Measurements from ENCODE around the gene TRIP13. TPM values are rescaled to one million over a fixed set of nuclear protein-coding genes. Genes with fewer than 3 reads are reported as not detected.
"Not testable (repeated sequence)": the region's sequence is repeated elsewhere in the genome, so short reads cannot be mapped to it uniquely, and the experiment has no call there.

TRIP13 gene
- total RNA-seq, 1 experiment from 2014 or later, result 60.2 TPM

DNA sequence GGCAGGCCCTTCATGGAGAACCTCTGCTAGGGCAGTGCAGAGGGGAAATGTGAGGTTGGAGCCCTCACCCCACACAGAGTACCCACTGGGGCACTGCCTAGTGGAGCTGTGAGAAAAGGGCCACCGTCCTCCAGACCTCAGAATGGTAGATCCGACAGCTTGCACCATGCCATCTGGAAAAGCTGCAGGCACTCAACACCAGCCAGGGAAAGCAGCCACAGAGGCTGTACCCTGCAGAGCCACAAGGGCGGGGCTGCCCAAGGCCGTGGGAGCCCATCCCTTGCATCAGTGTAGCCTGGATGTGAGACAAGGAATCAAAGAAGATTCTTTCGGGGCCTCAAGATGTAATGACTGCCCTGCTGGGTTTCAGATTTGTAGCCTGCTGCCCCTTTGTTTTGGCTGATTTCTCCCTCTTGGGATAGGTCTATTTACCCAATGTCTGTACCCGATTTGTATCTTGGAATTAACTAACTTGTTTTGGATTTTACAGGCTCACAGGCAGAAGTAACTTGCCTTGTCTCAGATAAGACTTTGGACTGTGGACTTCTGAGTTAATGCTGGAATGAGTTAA lies 25.3 kb upstream of the TRIP13 start:
- in situ Hi-C loops (cut with HindIII; ENCODE audit: low pct_unique_long_range_greater_than_20kb, low sequenced_read_pairs), result no loop called here
- DNase-seq (ENCODE audit: low read depth), result no peak

DNA sequence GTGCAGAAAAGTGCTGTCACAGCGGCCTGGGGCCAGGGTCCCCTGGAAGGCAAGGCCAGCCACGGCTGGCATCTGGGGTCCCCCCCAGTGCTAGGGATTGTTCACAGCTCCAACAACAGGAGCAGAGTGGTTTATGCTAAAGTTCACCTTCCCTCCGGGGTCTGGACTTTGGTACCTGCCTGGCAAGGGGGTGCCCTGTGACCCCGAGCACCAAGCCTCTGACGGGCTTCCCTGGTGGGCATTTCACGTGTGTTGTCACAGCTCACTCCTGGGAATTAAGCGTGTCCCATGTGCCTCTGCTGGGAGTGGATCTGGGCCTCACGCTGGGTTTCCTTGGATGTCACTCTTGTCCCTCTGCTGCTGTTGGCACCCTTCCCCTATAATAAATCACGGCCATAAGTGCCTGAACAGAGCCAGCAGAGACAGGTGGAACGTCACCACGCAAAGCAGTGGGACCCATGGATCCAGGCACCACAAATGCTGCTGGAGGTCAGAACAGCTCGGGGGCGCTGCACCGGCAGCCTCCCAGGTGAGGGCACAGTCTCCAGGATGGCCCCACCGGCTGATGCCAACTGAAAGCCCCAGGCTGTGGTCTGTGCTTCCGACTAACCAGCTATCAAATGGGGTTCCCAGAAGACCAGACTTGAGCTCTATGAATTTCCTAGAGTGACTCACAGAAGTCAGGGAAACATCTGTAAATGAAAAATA lies 24.1 kb upstream of the TRIP13 start:
- in situ Hi-C loops (cut with HindIII; ENCODE audit: low pct_unique_long_range_greater_than_20kb, low sequenced_read_pairs), result no loop called here
- no peak for DNase-seq (ENCODE audit: low read depth)

- in situ Hi-C loops (cut with HindIII; ENCODE audit: low pct_unique_long_range_greater_than_20kb, low sequenced_read_pairs), result no loop called here
- no peak for DNase-seq (ENCODE audit: low read depth)
These were observed 21.7 kb upstream of the TRIP13 start for GRCh38 chr5:870956-871355.

GRCh38 chr5:871596-872298 lies 20.9 kb upstream of the TRIP13 start:
- DNase-seq (ENCODE audit: low read depth), result no peak
- in situ Hi-C loops (cut with HindIII; ENCODE audit: low pct_unique_long_range_greater_than_20kb, low sequenced_read_pairs), result no loop called here

DNA sequence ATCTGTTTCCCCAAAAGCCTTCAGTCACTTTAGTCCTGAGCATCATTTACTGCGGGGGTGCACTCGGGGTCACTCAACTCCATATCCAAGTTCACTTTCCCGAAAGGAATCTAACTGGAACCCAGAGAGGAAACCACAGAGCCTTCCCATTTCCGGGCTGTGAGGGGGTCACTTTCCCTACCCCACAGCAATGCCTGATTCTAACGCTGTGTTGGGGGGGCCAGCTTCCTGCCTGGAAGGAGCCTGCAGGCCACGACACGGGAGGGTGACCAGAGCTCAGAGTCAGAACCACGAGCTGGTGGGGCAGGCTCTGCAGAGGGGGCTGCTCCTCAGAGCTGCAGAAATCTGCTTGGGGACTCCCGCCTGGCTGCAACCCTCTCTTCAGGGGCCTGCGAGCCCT lies 20.4 kb upstream of the TRIP13 start:
- DNase-seq (ENCODE audit: low read depth), result no peak
- in situ Hi-C loops (cut with HindIII; ENCODE audit: low pct_unique_long_range_greater_than_20kb, low sequenced_read_pairs), result no loop called here

- no peak for DNase-seq (ENCODE audit: low read depth)
- in situ Hi-C loops (cut with HindIII; ENCODE audit: low pct_unique_long_range_greater_than_20kb, low sequenced_read_pairs), result no loop called here
These were observed 19.4 kb upstream of the TRIP13 start for GRCh38 chr5:873328-873727.

- DNase-seq (ENCODE audit: low read depth), result no peak
- in situ Hi-C loops (cut with HindIII; ENCODE audit: low pct_unique_long_range_greater_than_20kb, low sequenced_read_pairs), result no loop called here
These were observed 16.8 kb upstream of the TRIP13 start for GRCh38 chr5:875931-876330.

GRCh38 chr5:876398-877365 lies 16.0 kb upstream of the TRIP13 start:
- DNase-seq (ENCODE audit: low read depth), result no peak
- in situ Hi-C loops (cut with HindIII; ENCODE audit: low pct_unique_long_range_greater_than_20kb, low sequenced_read_pairs), result no loop called here

- DNase-seq (ENCODE audit: low read depth), result no peak
- in situ Hi-C loops (cut with HindIII; ENCODE audit: low pct_unique_long_range_greater_than_20kb, low sequenced_read_pairs), result no loop called here
These were observed 14.6 kb upstream of the TRIP13 start for GRCh38 chr5:878125-878524.

GRCh38 chr5:878677-879076 lies 14.0 kb upstream of the TRIP13 start:
- in situ Hi-C loops (cut with HindIII; ENCODE audit: low pct_unique_long_range_greater_than_20kb, low sequenced_read_pairs); DNase-seq (ENCODE audit: low read depth): not testable (repeated sequence)

GRCh38 chr5:880816-881550 lies 11.7 kb upstream of the TRIP13 start:
- no peak for DNase-seq (ENCODE audit: low read depth)
- in situ Hi-C loops (cut with HindIII; ENCODE audit: low pct_unique_long_range_greater_than_20kb, low sequenced_read_pairs), result no loop called here

DNA sequence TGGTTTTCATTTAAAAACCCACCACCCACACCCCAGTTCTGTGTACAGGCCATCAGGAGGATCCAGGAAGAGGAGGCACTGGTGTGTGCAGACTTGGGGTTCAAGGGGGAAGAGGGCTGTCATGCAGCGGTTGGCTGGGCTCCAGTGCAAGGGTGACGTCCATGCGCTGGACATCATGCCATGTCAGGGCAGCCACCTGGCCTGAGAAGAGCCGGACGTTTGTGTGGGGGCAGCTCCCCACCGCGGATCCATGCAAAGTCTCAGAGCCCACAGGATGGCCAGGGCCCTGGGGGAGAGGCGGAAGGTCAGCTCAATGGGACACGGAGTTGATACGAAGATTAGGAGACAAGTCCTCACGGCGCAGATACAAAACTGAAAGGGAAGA lies 11.1 kb upstream of the TRIP13 start:
- in situ Hi-C loops (cut with HindIII; ENCODE audit: low pct_unique_long_range_greater_than_20kb, low sequenced_read_pairs), result no loop called here
- no peak for DNase-seq (ENCODE audit: low read depth)

GRCh38 chr5:882253-883183 lies 10.2 kb upstream of the TRIP13 start:
- in situ Hi-C loops (cut with HindIII; ENCODE audit: low pct_unique_long_range_greater_than_20kb, low sequenced_read_pairs), result no loop called here

DNA sequence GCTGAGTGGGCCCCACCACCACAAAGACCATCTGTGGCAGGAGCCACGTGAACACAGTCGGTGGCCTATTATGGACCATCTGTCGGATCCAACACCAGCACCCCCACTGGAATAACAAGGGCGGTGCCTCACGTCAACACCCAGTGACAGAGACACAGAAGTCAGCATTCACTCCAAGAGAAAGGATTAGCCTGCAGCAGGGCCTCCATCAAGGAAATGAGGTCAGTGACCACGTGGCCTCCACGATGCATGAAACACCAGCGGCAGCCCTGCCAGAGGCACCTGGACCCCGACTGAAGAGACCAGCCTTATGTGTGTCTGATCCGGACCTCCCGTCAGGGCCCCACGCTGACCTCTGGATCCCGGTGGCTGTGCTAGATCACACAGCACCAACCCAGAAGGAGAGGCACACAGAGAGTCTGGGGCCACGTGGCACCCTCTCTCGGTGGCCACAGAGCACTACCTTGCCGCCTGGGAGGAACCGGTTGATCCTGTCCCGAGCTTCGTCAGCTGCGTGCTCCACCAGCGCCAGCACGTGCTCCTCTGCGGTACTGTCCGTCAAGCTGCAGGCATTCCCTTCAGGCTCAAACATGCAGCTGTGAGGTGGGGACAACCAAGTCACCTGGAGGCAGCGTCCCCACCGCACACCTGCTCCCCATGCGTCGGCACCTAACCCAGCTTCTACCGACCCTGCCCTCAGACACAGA lies 9.1 kb upstream of the TRIP13 start:
- DNase-seq (ENCODE audit: low read depth), result no peak
- in situ Hi-C loops (cut with HindIII; ENCODE audit: low pct_unique_long_range_greater_than_20kb, low sequenced_read_pairs), result no loop called here

More at GRCh38 chr5:882253-883183, 10.2 kb upstream of the TRIP13 start:
- no peak for DNase-seq (ENCODE audit: low read depth)

DNA sequence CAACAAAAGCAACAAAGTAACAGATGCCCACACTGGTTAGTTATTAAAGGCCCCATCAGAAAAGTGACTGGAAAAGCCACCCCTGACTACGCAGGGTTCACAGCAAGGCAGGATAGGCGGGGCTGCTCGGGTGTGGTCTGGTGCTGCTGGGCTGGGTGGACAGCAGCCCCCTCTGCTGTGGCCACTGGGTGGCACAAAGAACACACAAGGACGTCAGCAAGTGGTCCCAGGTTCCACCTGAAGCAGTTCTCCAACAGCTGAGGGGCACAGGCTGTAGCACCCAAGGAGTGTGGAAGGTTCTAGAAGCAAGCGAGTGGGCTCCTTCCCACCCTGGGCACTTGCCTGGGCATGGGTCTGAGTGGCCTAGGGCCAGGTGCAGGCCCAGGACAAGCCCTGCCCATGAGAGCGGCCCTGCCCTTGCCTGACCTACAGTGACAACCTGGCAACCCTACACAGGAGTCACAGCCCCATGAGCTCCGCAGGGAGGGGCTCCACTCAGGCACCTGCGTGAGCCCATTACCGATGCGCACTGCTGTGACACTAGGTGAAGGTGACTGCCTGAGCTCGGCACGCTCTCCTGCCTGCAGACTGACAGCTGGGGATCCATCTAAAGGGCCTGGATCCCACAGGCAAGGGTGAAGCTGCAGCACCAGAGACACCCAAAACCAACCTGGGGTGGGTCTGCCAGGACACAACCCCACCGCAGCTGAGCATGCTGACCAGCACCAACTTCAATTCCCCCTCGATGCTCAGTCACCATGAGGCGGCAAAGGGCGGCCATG lies 8.1 kb upstream of the TRIP13 start:
- DNase-seq (ENCODE audit: low read depth), result no peak
- in situ Hi-C loops (cut with HindIII; ENCODE audit: low pct_unique_long_range_greater_than_20kb, low sequenced_read_pairs), result no loop called here

- in situ Hi-C loops (cut with HindIII; ENCODE audit: low pct_unique_long_range_greater_than_20kb, low sequenced_read_pairs), result no loop called here
- no peak for DNase-seq (ENCODE audit: low read depth)
These were observed 7.6 kb upstream of the TRIP13 start for GRCh38 chr5:885127-885442.
